ENCODE results near the gene ZNF141. TPM values are rescaled to one million over a fixed set of nuclear protein-coding genes. Genes with fewer than 3 reads are reported as not detected.

The ZNF141 gene
- 10 to 100 TPM; 24.9 to 47.0 (median 30.0) TPM for polyA plus RNA-seq (ENCODE audit: insufficient read length in 3 of 3)
- long read RNA-seq, donor 1, partial matches to known transcripts: 0 of 3 reads
- long read RNA-seq, donor 1, other reads (novel, unspliced or antisense): 0 of 3 reads
- long read RNA-seq, donor 2, partial matches to known transcripts: 0 of 1 reads
- long read RNA-seq, donor 2, other reads (novel, unspliced or antisense): 0 of 1 reads
- long read RNA-seq, donor 3, partial matches to known transcripts: 5 of 6 reads
- long read RNA-seq, donor 3, other reads (novel, unspliced or antisense): 0 of 6 reads
- long read RNA-seq, donor 4, transcript ZNF141-201 (4 exons, 2,970 nt): major isoform, 5 of 19 reads
- long read RNA-seq, donor 4, partial matches to known transcripts: 6 of 19 reads
- long read RNA-seq, donor 4, other reads (novel, unspliced or antisense): 7 of 19 reads
- long read RNA-seq, donor 5: 0 reads
- long read RNA-seq, donor 6, transcript ZNF141-201 (4 exons, 2,970 nt): major isoform, 7 of 7 reads
- long read RNA-seq, donor 6, partial matches to known transcripts: 0 of 7 reads
- long read RNA-seq, donor 6, other reads (novel, unspliced or antisense): 0 of 7 reads
- long read RNA-seq, donor 7, partial matches to known transcripts: 0 of 3 reads
- long read RNA-seq, donor 7, other reads (novel, unspliced or antisense): 0 of 3 reads
- long read RNA-seq, donor 8: 0 reads
- long read RNA-seq, donor 9, transcript ZNF141-201 (4 exons, 2,970 nt): major isoform, 6 of 11 reads
- long read RNA-seq, donor 9, partial matches to known transcripts: 5 of 11 reads
- long read RNA-seq, donor 9, other reads (novel, unspliced or antisense): 0 of 11 reads
- long read RNA-seq, donor 10, partial matches to known transcripts: 0 of 5 reads
- long read RNA-seq, donor 10, other reads (novel, unspliced or antisense): 0 of 5 reads
- long read RNA-seq, donor 11: 0 reads
- long read RNA-seq, donor 12: 0 reads
- long read RNA-seq, donor 13: 0 reads
- long read RNA-seq, donor 14, transcript ZNF141-201 (4 exons, 2,970 nt): major isoform, 5 of 7 reads
- long read RNA-seq, donor 14, partial matches to known transcripts: 0 of 7 reads
- long read RNA-seq, donor 14, other reads (novel, unspliced or antisense): 0 of 7 reads
- long read RNA-seq, donor 15, partial matches to known transcripts: 0 of 1 reads
- long read RNA-seq, donor 15, other reads (novel, unspliced or antisense): 0 of 1 reads
- long read RNA-seq, donor 16, transcript ZNF141-201 (4 exons, 2,970 nt): major isoform, 13 of 18 reads
- long read RNA-seq, donor 16, partial matches to known transcripts: 0 of 18 reads
- long read RNA-seq, donor 16, other reads (novel, unspliced or antisense): 0 of 18 reads

- DNase-seq (ENCODE audit: extremely low read depth in 1 of 11, low read depth in 9 of 11, low spot score in 4 of 11): peak; percentile 92 to 99 (median 97)
Measured at GRCh38 chr4:337143-337931, at the start of gene ZNF141. Gene ZNF141 (plus strand): TSS chr4:337814. CDS start chr4:337984, 170 bp downstream.

GRCh38 chr4:288891-289290 is 48.7 kb upstream of the ZNF141 start:
- no peak for DNase-seq (ENCODE audit: extremely low read depth in 1 of 11, low read depth in 9 of 11, low spot score in 4 of 11)

- no peak for DNase-seq (ENCODE audit: extremely low read depth in 1 of 11, low read depth in 9 of 11, low spot score in 4 of 11)
Measured at GRCh38 chr4:294732-295131, 42.9 kb upstream of the ZNF141 start.

GRCh38 chr4:302381-302780 is 35.2 kb upstream of the ZNF141 start:
- no peak for DNase-seq (ENCODE audit: extremely low read depth in 1 of 11, low read depth in 9 of 11, low spot score in 4 of 11)

GRCh38 chr4:304516-304915 is 33.1 kb upstream of the ZNF141 start:
- peak in 1 of 11 donors; percentile 1 for DNase-seq (ENCODE audit: extremely low read depth in 1 of 11, low read depth in 9 of 11, low spot score in 4 of 11)

- DNase-seq (ENCODE audit: extremely low read depth in 1 of 11, low read depth in 9 of 11, low spot score in 4 of 11): peak; percentile 35 to 86 (median 68)
Measured at GRCh38 chr4:304969-305680, 32.5 kb upstream of the ZNF141 start, which contains the start of gene ZNF732. Gene ZNF732 (minus strand): TSS chr4:305474. CDS start chr4:305310, 164 bp downstream.

- DNase-seq (ENCODE audit: extremely low read depth in 1 of 11, low read depth in 9 of 11, low spot score in 4 of 11): no peak
Measured at GRCh38 chr4:306551-306961, 31.1 kb upstream of the ZNF141 start.

- no peak for DNase-seq (ENCODE audit: extremely low read depth in 1 of 11, low read depth in 9 of 11, low spot score in 4 of 11)
Measured at GRCh38 chr4:309807-310206, 27.8 kb upstream of the ZNF141 start.

- no peak for DNase-seq (ENCODE audit: extremely low read depth in 1 of 11, low read depth in 9 of 11, low spot score in 4 of 11)
Measured at GRCh38 chr4:314296-314903, 23.2 kb upstream of the ZNF141 start.

- DNase-seq (ENCODE audit: extremely low read depth in 1 of 11, low read depth in 9 of 11, low spot score in 4 of 11): no peak
Measured at GRCh38 chr4:328729-329128, 8.9 kb upstream of the ZNF141 start.

- DNase-seq (ENCODE audit: extremely low read depth in 1 of 11, low read depth in 9 of 11, low spot score in 4 of 11): no peak
Measured at GRCh38 chr4:335515-335914, 2.1 kb upstream of the ZNF141 start.

GRCh38 chr4:336099-336892 is 1.3 kb upstream of the ZNF141 start:
- DNase-seq (ENCODE audit: extremely low read depth in 1 of 11, low read depth in 9 of 11, low spot score in 4 of 11): peak in 2 of 11 donors; percentile 12 to 13

GRCh38 chr4:336893-337142 is 796 bp upstream of the ZNF141 start:
- DNase-seq (ENCODE audit: extremely low read depth in 1 of 11, low read depth in 9 of 11, low spot score in 4 of 11): peak in 2 of 11 donors; percentile 40 to 43

GRCh38 chr4:337932-338758 is 531 bp downstream of the ZNF141 start:
- peak in 5 of 11 donors; percentile 27 to 42 (median 39) for DNase-seq (ENCODE audit: extremely low read depth in 1 of 11, low read depth in 9 of 11, low spot score in 4 of 11)

- no peak for DNase-seq (ENCODE audit: extremely low read depth in 1 of 11, low read depth in 9 of 11, low spot score in 4 of 11)
Measured at GRCh38 chr4:338759-339097, 1.1 kb downstream of the ZNF141 start.

GRCh38 chr4:340011-340410 is 2.4 kb downstream of the ZNF141 start:
- DNase-seq (ENCODE audit: extremely low read depth in 1 of 11, low read depth in 9 of 11, low spot score in 4 of 11): no peak
